K562 (cell line): Measurements from ENCODE around the gene TRIM2. TPM values are rescaled to one million over a fixed set of nuclear protein-coding genes. Genes with fewer than 3 reads are reported as not detected.

Source experiments
- ATAC-seq: fragments of 200-7000 bp; cut with Tn5 transposase; 3 replicates; pipeline ENCODE4 v1.9.1; 2020; ENCODE audit warnings: moderate library complexity
- BruUV-seq: library from RNA; stranded (reverse); fragments of 400-500 nt; replicated peaks from 2 replicates; lab custom pipeline; 2021; lab: Mats Ljungman, UMichigan
- CTCF ChIA-PET: fragments of 300-600 bp; formaldehyde crosslinking; extraction: SDS; loops from one replicate; lab custom pipeline; 2021; ENCODE audit warnings: low intra/inter-chr PET ratio; lab: Yijun Ruan, JAX
- POLR2A ChIA-PET: fragments of 300-600, 350-650 bp; sonication (Branson Sonifier 250); formaldehyde crosslinking; extraction: SDS; loops from one replicate; lab custom pipeline; 2021; ENCODE audit warnings: antibody characterized with exemption, inconsistent platforms; lab: Yijun Ruan, JAX
- DNase-seq, 4 experiments: peaks; one replicate each; pipeline versions ENCODE4 v3.0.0 to v3.0.0-alpha.2; 2011 to 2018; ENCODE audit warnings: low spot score in 3 of 4, mixed read lengths in 3 of 4; ENCODE audit errors: extremely low read depth in 1 of 4
- FAIRE-seq: peaks from 2 replicates; lab custom pipeline; 2011; peaks lifted over from hg19 to GRCh38; lab: Jason Lieb, UNC
- H2AFZ ChIP-seq: 2 replicates; pipeline ENCODE4 v1.6.0; 2011; ENCODE audit warnings: low read depth, low read length, control low read depth, inconsistent platforms
- H3K27ac ChIP-seq: fragments of 200-600 bp; 3 replicates; pipeline ENCODE4 v1.8.0; 2011; ENCODE audit warnings: low read depth, mild to moderate bottlenecking, control low read depth, inconsistent platforms, low read length, moderate library complexity, mixed read lengths; ENCODE audit errors: extremely low read depth
- H3K27me3 ChIP-seq, 2 experiments: fragments of 300-600 bp in 1 of 2; 2 replicates in 1 of 2; 3 replicates in 1 of 2; pipeline versions ENCODE4 v1.6.0 to v1.8.0; 2011; ENCODE audit warnings: inconsistent platforms in 2 of 2, low read length in 2 of 2, mild to moderate bottlenecking in 1 of 2, mixed read lengths in 1 of 2, moderate library complexity in 1 of 2; ENCODE audit not compliant: control insufficient read depth in 2 of 2, insufficient read depth in 2 of 2
- H3K36me3 ChIP-seq: fragments of 300-600 bp; 3 replicates; pipeline ENCODE4 v1.8.0; 2011; ENCODE audit warnings: mild to moderate bottlenecking, low read length, inconsistent platforms; ENCODE audit not compliant: control insufficient read depth, insufficient read depth
- H3K4me1 ChIP-seq, 2 experiments: fragments of 200-600 bp in 1 of 2; replicated peaks in 1 of 2; 2 replicates in 1 of 2; 3 replicates in 1 of 2; pipeline versions ENCODE4 v1.5.1 to v1.8.0; 2011; ENCODE audit warnings: inconsistent platforms in 2 of 2, low read length in 2 of 2, mild to moderate bottlenecking in 1 of 2, mixed read lengths in 1 of 2, moderate library complexity in 1 of 2; ENCODE audit not compliant: control insufficient read depth in 2 of 2, insufficient read depth in 2 of 2
- H3K4me2 ChIP-seq: 2 replicates; pipeline ENCODE4 v1.6.1; 2011; ENCODE audit warnings: low read length, control low read depth, inconsistent platforms, mixed read lengths; ENCODE audit not compliant: insufficient read depth
- H3K4me3 ChIP-seq: fragments of 200-600 bp; sonication (generic), shearing (Covaris generic); 2 replicates; pipeline ENCODE4 v1.5.1; 2016; ENCODE audit warnings: control low read depth, inconsistent platforms
- H3K79me2 ChIP-seq: fragments of 200-600 bp; 3 replicates; pipeline ENCODE4 v1.8.0; 2011; ENCODE audit warnings: low read length, inconsistent platforms; ENCODE audit not compliant: control insufficient read depth, insufficient read depth
- H3K9ac ChIP-seq, 2 experiments: 2 replicates each; pipeline versions ENCODE4 v1.6.0 to v1.6.1; 2011; ENCODE audit warnings: low read depth in 2 of 2, low read length in 2 of 2, control low read depth in 1 of 2, inconsistent platforms in 1 of 2, mild to moderate bottlenecking in 1 of 2, mixed read lengths in 1 of 2; ENCODE audit not compliant: insufficient read depth in 1 of 2
- H3K9me1 ChIP-seq: one replicate; pipeline ENCODE4 v1.6.0; 2011; ENCODE audit warnings: inconsistent platforms, mild to moderate bottlenecking, low read length, moderate library complexity; ENCODE audit not compliant: control insufficient read depth, insufficient read depth
- H3K9me3 ChIP-seq: replicated peaks from 2 replicates; pipeline ENCODE4 v1.5.1; 2011; ENCODE audit warnings: low read depth, low read length, inconsistent platforms; ENCODE audit not compliant: control insufficient read depth, insufficient read depth
- H4K20me1 ChIP-seq: replicated peaks from 2 replicates; pipeline ENCODE4 v1.6.1; 2011; ENCODE audit warnings: low read length, inconsistent platforms, mixed read lengths; ENCODE audit not compliant: control insufficient read depth, insufficient read depth
- CEBPB ChIP-seq: fragments of 450-650 bp; IDR thresholded peaks from 2 replicates; pipeline ENCODE4 v1.6.1; 2016; ENCODE audit warnings: missing genetic modification characterization, missing compliant biosample characterization
- ETS2 ChIP-seq: IDR thresholded peaks from 2 replicates; pipeline ENCODE4 v1.6.1; 2016; ENCODE audit warnings: borderline replicate concordance, missing genetic modification characterization, mild to moderate bottlenecking, moderate library complexity, missing compliant biosample characterization; ENCODE audit not compliant: poor library complexity, severe bottlenecking
- IRF2 ChIP-seq: sonication (generic); formaldehyde crosslinking; IDR thresholded peaks from 2 replicates; pipeline ENCODE4 v1.8.1; 2022; ENCODE audit warnings: mild to moderate bottlenecking, missing genetic modification reagents
- NELFE ChIP-seq: IDR thresholded peaks from 2 replicates; pipeline ENCODE4 v1.6.1; 2011; ENCODE audit warnings: mild to moderate bottlenecking; ENCODE audit not compliant: insufficient read depth, insufficient read length
- NONO ChIP-seq, 2 experiments: fragments of 200-400 bp in 1 of 2; fragments of 450-650 bp in 1 of 2; formaldehyde crosslinking in 1 of 2; IDR thresholded peaks; 2 replicates each; pipeline ENCODE4 v1.6.1; 2017; ENCODE audit warnings: low read depth in 2 of 2, mild to moderate bottlenecking in 2 of 2, moderate library complexity in 2 of 2, low read length in 1 of 2
- POLR2A ChIP-seq: fragments of 450-650 bp; conservative IDR thresholded peaks from 2 replicates; pipeline ENCODE4 v1.6.1; 2016
- SIN3B ChIP-seq: fragments of 450-650 bp; IDR thresholded peaks from 2 replicates; pipeline ENCODE4 v1.6.1; 2017; ENCODE audit warnings: low read depth, mild to moderate bottlenecking, moderate library complexity
- ZBTB7A ChIP-seq: IDR thresholded peaks from 2 replicates; pipeline ENCODE4 v1.6.1; 2011; ENCODE audit warnings: low read depth, mild to moderate bottlenecking, low read length, moderate library complexity, borderline replicate concordance; ENCODE audit not compliant: control insufficient read depth
- ZBTB9 ChIP-seq: fragments of 450-650 bp; formaldehyde crosslinking; IDR thresholded peaks from 2 replicates; pipeline ENCODE4 v1.4.0; 2020; ENCODE audit warnings: mild to moderate bottlenecking, moderate library complexity
- ZNF445 ChIP-seq: fragments of 250-450 bp; sonication (Bioruptor Pico); IDR thresholded peaks from 2 replicates; pipeline ENCODE4 v1.4.0; 2020; ENCODE audit warnings: low read depth, mild to moderate bottlenecking, moderate library complexity
- WGBS: fragments of 100-300 bp; shearing (Covaris generic); methylation state at CpG from one replicate; pipeline ENCODE4 v1.1.6; 2016; ENCODE audit warnings: low coverage, mixed read lengths; ENCODE audit not compliant: insufficient coverage; ENCODE audit errors: missing lambda C conversion rate; 5-methylcytosine and 5-hydroxymethylcytosine counted together
- in situ Hi-C: fragments of 300-500 bp; cut with MboI; formaldehyde crosslinking; loops from 4 replicates; pipeline ENCODE4 v1.15.0; 2018; ENCODE audit warnings: inconsistent platforms, mixed read lengths
- intact Hi-C: fragments of 100-400 bp; cut with micrococcal nuclease; formaldehyde crosslinking; loops from 2 replicates; pipeline ENCODE4 v1.14.2; 2022
- polyA plus RNA-seq, 8 experiments: library from polyadenylated mRNA; depleted of rRNA in 4 of 8; stranded (reverse) in 5 of 8; unstranded in 3 of 8; fragments of >200 nt; fragmentation: Nextera tagmentation in 2 of 8; fragmentation: Illumina TruSeq in 1 of 8; extraction: Ambion mirVana in 2 of 8; extraction: Trizol in 1 of 8; gene quantifications; 2 replicates each; pipeline versions ENCODE4 v1.2.1 to v1.2.3, GENCODE V29; 2011 to 2014; ENCODE audit warnings: inconsistent platforms in 1 of 8, missing spikeins in 1 of 8
- total RNA-seq, 7 experiments: library from RNA; depleted of rRNA in 6 of 7; stranded (reverse); fragments of >200 nt in 6 of 7; fragmentation: Illumina TruSeq in 2 of 7; extraction: Trizol in 2 of 7; gene quantifications; 2 replicates each; pipeline versions ENCODE4 v1.2.1 to v1.2.3, GENCODE V29; 2011 to 2021; ENCODE audit warnings: low replicate concordance in 1 of 7

Gene TRIM2
- total and polyA plus RNA-seq, 9 of the 15 experiments (the other 6 are each of a cell fraction or from before 2014, with no cell fraction given) = 0.01 to 0.41 (median 0.13) TPM; not detected in 1

GRCh38 chr4:153365003-153365402 lies 160.8 kb downstream of the TRIM2 start:
- peaks cover 4 to 9% of the 10 kb centered on the region in 2 experiments; a peak in 3 of 5 replicates for H3K4me1 ChIP-seq
- ATAC-seq = no peak
- ChIA-PET CTCF (no interaction called here), POLR2A (interaction anchor here (0.6 to 1.5 kb wide), 5 partner anchors 11 to 29 kb away, joined by 3 to 5 read pairs (median 3); no protein-coding TSS in a partner anchor)
- DNase-seq = no peak
- in situ Hi-C loops (no loop called here), intact Hi-C loops (no loop called here)
- no peaks in the 10 kb centered on the region for H3K27me3 ChIP-seq
- H3K79me2 ChIP-seq = 0 out of 3 replicates have a peak, but pooled peaks cover 5% of the 10 kb centered on the region
- no peak overlapping the region for H2AFZ ChIP-seq
- H3K4me2 ChIP-seq = no peak overlapping the region
- 94% methylated on average over 2 of the region's 2 CpGs for WGBS
- no peak overlapping the region for H3K4me3 ChIP-seq
- no peaks in the 10 kb centered on the region for H3K9me3 ChIP-seq
- no TSS peak for BruUV-seq
- no peak for FAIRE-seq
- peaks cover 76% of the 10 kb centered on the region for H3K36me3 ChIP-seq
- TF ChIP-seq ZBTB9 (no peak), NELFE (no peak), POLR2A (no peak), ETS2 (tag) (no peak), IRF2 (CRISPR knock-in tag) (no peak), SIN3B (no peak), CEBPB (tag) (no peak), NONO (IDR thresholded peaks at IDR 0.05; ENCODE audit: low read depth in 2 of 2, low read length in 1 of 2) (no peak), ZBTB7A (no peak), ZNF445 (CRISPR knock-in tag) (no peak)
- no peak overlapping the region for H3K27ac ChIP-seq
- H3K9ac ChIP-seq = no peak overlapping the region
- no peaks in the 10 kb centered on the region for H4K20me1 ChIP-seq
- H3K9me1 ChIP-seq = no peaks in the 10 kb centered on the region
